LNCaP clone FGC (cell line): Measurements from ENCODE around the gene PI4K2B.
"Not testable (repeated sequence)": the region's sequence is repeated elsewhere in the genome, so short reads cannot be mapped to it uniquely, and the experiment has no call there.

Experiments used
- DNase-seq: peaks from one replicate; pipeline ENCODE4 v3.0.0-alpha.2; 2011; ENCODE audit warnings: low read depth
- H3K4me3 ChIP-seq: 2 replicates; pipeline ENCODE4 v1.5.1; 2011; ENCODE audit warnings: mild to moderate bottlenecking, low read depth, low read length, control low read depth
- TF ChIP-seq, protein P1 (sequence below): IDR thresholded peaks from 2 replicates; pipeline ENCODE4 v1.5.1; 2012; ENCODE audit warnings: mild to moderate bottlenecking; ENCODE audit not compliant: control insufficient read depth, insufficient read depth; ENCODE audit errors: extremely low read depth

PI4K2B gene

DNA sequence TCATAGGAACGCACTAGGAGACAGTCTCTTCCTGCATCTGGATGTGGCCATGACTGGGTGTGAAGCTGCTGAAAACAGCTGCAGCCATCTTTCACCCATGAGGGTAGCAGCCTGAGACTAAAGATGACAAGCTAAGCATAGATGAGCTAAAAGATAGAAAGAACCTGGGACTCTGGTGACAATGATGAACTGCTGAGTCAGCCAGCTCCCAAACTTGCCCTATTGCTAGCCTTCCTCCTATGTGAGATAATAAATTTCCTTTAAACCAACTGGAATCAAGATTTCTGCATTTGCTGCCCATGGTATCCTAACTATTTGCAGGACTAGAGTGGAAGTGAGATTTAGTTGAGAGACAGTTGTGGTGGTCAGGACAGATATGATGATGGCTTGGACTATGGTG is 21.0 kb upstream of the PI4K2B start:
- H3K4me3 ChIP-seq = no peak overlapping the region
- TF ChIP-seq, protein P1, sequence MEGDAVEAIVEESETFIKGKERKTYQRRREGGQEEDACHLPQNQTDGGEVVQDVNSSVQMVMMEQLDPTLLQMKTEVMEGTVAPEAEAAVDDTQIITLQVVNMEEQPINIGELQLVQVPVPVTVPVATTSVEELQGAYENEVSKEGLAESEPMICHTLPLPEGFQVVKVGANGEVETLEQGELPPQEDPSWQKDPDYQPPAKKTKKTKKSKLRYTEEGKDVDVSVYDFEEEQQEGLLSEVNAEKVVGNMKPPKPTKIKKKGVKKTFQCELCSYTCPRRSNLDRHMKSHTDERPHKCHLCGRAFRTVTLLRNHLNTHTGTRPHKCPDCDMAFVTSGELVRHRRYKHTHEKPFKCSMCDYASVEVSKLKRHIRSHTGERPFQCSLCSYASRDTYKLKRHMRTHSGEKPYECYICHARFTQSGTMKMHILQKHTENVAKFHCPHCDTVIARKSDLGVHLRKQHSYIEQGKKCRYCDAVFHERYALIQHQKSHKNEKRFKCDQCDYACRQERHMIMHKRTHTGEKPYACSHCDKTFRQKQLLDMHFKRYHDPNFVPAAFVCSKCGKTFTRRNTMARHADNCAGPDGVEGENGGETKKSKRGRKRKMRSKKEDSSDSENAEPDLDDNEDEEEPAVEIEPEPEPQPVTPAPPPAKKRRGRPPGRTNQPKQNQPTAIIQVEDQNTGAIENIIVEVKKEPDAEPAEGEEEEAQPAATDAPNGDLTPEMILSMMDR = no peak
- DNase-seq = no peak

DNA sequence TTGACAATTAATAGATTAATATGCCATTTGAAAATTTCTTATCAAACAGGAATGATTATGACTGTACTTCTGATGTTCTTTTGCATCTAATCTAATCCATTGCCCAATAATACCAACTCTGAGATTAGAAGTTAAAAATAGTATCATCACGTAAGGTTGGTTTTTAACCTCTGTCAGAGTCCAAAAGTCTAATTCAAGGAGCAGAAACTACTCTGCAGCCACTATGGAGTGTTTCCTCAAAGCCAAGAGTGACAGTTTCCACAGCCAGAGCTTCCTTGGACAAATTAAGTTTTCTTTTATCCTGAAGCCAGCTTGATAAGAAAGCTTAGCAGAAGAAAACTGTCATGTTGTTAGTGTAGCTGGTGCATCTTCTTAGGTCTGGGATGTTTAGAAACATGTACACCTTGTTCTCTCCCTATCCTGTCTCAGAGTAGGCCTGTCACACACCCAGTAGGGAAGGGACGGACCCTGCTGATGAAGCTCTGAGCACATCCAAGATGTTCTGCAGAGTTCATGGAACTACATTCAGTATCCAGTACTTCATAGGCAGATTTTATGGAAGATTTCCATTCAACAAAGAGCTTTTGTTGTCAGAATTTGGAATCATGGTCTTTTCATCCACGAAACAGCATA is 20.4 kb upstream of the PI4K2B start:
- TF ChIP-seq, protein P1 = no peak
- H3K4me3 ChIP-seq = no peak overlapping the region
- DNase-seq = no peak

DNA sequence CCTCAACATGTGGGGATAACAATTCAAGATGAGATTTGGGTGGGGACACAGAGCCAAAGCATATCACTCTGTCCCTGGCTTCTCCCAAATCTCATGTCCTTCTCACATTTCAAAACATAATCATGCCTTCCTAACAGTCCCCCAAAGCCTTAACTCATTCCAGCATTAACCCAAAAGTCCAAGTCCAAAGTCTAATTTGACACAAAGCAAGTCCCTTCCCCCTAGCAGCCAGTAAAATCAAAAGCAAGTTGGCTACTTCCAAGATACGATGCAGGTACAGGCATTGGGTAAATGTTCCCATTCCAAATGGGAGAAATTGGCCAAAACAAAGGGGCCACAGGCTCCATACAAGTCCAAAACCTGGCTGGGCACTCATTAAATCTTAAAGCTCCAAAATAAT is 19.1 kb upstream of the PI4K2B start:
- not testable (repeated sequence) for DNase-seq, H3K4me3 ChIP-seq

DNA sequence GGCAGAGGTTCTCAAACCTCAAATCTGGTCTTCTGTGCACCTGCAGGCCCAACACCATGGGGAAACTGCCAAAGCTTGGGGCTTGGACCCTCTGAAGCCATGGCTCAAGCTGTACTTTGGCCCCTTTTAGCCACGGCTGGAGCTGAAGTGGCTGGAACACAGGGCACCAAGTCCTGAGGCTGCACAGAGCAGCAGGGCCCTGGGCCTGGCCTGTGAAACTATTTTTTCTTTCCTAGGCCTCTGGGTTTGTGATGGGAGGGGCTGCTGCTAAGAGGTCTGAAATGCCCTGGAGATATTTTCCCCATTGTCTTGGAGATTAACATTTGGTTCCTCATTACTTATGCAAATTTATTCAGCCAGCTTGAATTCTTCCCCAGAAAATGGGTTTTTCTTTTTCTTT is 18.3 kb upstream of the PI4K2B start:
- no peak for DNase-seq
- no peak overlapping the region for H3K4me3 ChIP-seq
- TF ChIP-seq, protein P1 = no peak

DNA sequence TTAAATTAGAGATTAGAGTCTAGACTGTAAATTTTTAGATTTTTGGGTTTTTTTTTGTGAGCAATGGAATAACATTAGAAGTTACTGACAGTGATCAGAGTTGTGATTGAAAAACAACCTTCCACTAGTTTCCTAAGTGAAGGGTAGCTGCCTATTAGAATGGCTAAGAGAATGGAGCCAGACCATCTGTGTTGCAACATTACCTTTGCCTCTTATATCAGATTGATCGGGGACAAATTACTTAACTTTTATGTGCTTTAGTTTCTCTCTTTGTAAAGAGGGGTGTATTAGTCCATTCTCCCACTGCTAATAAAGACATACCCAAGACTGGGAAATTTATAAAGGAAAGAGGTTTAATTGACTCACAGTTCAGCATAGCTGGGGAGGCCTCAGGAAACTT is 12.5 kb upstream of the PI4K2B start:
- TF ChIP-seq, protein P1 = no peak
- no peak overlapping the region for H3K4me3 ChIP-seq
- no peak for DNase-seq

DNA sequence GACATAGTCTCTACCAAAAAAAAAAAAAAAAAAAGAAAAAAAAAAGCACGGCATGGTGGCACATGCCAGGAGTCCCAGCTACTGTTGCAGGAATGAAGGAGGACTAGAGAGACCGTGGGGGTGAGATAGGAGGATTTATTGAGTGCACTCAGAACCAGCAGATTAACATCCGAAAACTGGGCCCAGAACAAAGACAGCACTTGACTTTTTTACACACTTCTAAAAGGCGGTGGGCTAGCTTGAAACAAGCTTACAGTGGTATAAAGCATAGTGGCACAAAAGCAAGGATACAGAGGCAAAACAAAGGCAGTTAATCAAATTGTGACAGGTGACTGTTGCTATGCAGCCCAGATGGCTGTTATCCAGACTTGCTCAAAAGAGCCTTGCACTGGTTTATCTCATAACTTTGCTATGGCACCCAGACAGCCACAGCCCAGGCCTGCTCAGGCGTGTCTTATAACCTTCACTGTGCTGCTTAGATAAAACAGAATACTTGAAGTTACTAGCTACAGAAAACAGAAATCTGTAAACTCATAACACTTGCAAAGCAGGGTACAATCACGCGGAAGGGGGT is 9.9 kb upstream of the PI4K2B start:
- DNase-seq = no peak
- TF ChIP-seq, protein P1 = no peak
- no peak overlapping the region for H3K4me3 ChIP-seq

DNA sequence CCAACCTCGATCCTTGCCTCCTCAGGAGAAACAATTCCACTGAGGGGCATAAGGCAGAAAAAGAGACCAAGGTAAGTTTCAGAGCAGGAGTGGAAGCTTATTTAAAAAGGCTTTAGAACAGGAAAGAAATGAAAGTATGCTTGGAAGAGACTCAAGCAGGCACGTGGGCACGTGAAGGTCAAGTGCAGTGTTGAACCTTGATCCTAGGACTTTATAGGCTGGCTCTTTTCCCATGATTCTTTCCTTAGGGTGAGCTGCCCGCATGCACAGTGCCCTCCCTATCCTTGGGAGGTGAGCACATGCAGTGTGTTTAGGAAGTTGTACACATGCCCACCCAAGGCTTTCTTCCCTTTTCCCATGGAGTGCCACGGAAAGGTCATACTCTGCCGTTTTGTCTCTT is 4.0 kb upstream of the PI4K2B start:
- DNase-seq = no peak
- no peak overlapping the region for H3K4me3 ChIP-seq
- TF ChIP-seq, protein P1 = no peak
